Fibroblast of pulmonary artery (primary cell): ENCODE data around the gene ARL5C.

Source experiments
- DNase-seq: peaks from one replicate; pipeline ENCODE4 v3.0.0-alpha.2; 2010; ENCODE audit warnings: low read depth
- H3K4me3 ChIP-seq: replicated peaks from 2 replicates; pipeline ENCODE4 v1.5.1; 2011; ENCODE audit warnings: low read depth, mild to moderate bottlenecking, control low read depth, low read length, moderate library complexity
- CTCF ChIP-seq: IDR thresholded peaks from 2 replicates; pipeline ENCODE4 v1.5.1; 2011; ENCODE audit warnings: mild to moderate bottlenecking, control low read depth, low read length, inconsistent platforms; ENCODE audit errors: missing control alignments

ARL5C gene

GRCh38 chr17:39110435-39111136 lies 55.4 kb downstream of the ARL5C start:
- DNase-seq, result no peak
- no peak for TF ChIP-seq CTCF
- no peak overlapping the region for H3K4me3 ChIP-seq

- no peak for DNase-seq
- H3K4me3 ChIP-seq, result no peak overlapping the region
- no peak for TF ChIP-seq CTCF
Observed at GRCh38 chr17:39108461-39109375, 57.2 kb downstream of the ARL5C start.

- TF ChIP-seq CTCF, result no peak
- DNase-seq, result no peak
- H3K4me3 ChIP-seq, result no peak overlapping the region
Observed at GRCh38 chr17:39107973-39108372, 58.0 kb downstream of the ARL5C start.

GRCh38 chr17:39107155-39107554 lies 58.8 kb downstream of the ARL5C start:
- DNase-seq, result no peak
- no peak for TF ChIP-seq CTCF
- H3K4me3 ChIP-seq, result no peak overlapping the region
